Right lobe of liver (tissue), 6 donors: ENCODE results near the gene FGF2. TPM values are rescaled to one million over a fixed set of nuclear protein-coding genes. Genes with fewer than 3 reads are reported as not detected.

Experiments
- ATAC-seq, 4 donors: fragments of 200-7000 bp; cut with Tn5 transposase; one replicate each; pipeline ENCODE4 v1.9.1; 2020; ENCODE audit warnings: mild to moderate bottlenecking in 4 of 4, moderate library complexity in 4 of 4
- DNase-seq, 3 donors: peaks; one replicate each; pipeline ENCODE4 v3.0.0-alpha.2; 2020
- H3K27ac ChIP-seq, 3 donors: fragments of 200-600 bp; one replicate each; pipeline ENCODE4 v1.8.0; 2022
- H3K27me3 ChIP-seq, 2 donors: fragments of 200-600 bp; one replicate each; pipeline ENCODE4 v1.8.0; 2022
- H3K36me3 ChIP-seq, 4 donors: fragments of 200-600 bp; sonication (generic) in 1 of 4; one replicate each; pipeline versions ENCODE4 v1.5.1 to v1.8.0; 2017 to 2022; ENCODE audit warnings: control low read depth in 1 of 4
- H3K4me1 ChIP-seq, 4 donors: fragments of 200-600 bp; sonication (generic) in 1 of 4; one replicate each; pipeline versions ENCODE4 v1.5.1 to v1.8.0; 2017 to 2022; ENCODE audit warnings: control low read depth in 1 of 4
- H3K4me3 ChIP-seq, 3 donors: fragments of 200-600 bp; one replicate each; pipeline ENCODE4 v1.8.0; 2022
- H3K9me3 ChIP-seq, 4 donors: fragments of 200-600 bp; sonication (generic) in 1 of 4; one replicate each; pipeline versions ENCODE4 v1.5.1 to v1.8.0; 2017 to 2022; ENCODE audit warnings: control low read depth in 1 of 4
- POLR2A ChIP-seq: fragments of 450-650 bp; IDR thresholded peaks from one replicate; pipeline ENCODE4 v1.6.1; 2017; ENCODE audit warnings: antibody characterized with exemption, mild to moderate bottlenecking
- WGBS: methylation state at CpG from one replicate; pipeline ENCODE4 v1.1.6; 2018; ENCODE audit warnings: low coverage, low lambda C conversion rate; ENCODE audit not compliant: insufficient coverage; ENCODE audit errors: missing lambda C conversion rate; 5-methylcytosine and 5-hydroxymethylcytosine counted together
- intact Hi-C, 2 donors: fragments of 100-400 bp; cut with DNase I; formaldehyde crosslinking; loops; one replicate each; pipeline versions ENCODE4 v1.11.2 to v1.14.1; 2022
- total RNA-seq, 6 experiments: library from RNA; depleted of rRNA in 2 of 6; stranded (reverse); fragments of >200 nt in 2 of 6; fragmentation: NEBNext Ultra II Directional in 3 of 6; extraction: Animal tissue kit (Norgen Biotek cat#: 25700) in 3 of 6; gene quantifications; one replicate each; pipeline versions ENCODE4 v1.1.0 to v1.2.4, GENCODE V29; 2016 to 2023
- TF ChIP-seq, protein P1 (sequence below), 4 donors: fragments of 200-600 bp in 3 of 4; fragments of 450-650 bp in 1 of 4; IDR thresholded peaks; one replicate each; pipeline versions ENCODE4 v1.5.1 to v1.8.0; 2016 to 2022; ENCODE audit warnings: antibody characterized with exemption in 4 of 4, mild to moderate bottlenecking in 2 of 4
- donor health status: DM: no; HTN: yes; CAD: no.
- donor health status: DM: no; HTN: no; CAD: no.
- donor health status: DM: no; HTN: no; CAD: no.
- donor health status: DM: no; HTN: yes; CAD: no.
- donor health status: DM: no; HTN: yes; CAD: no.

FGF2 gene
- total RNA-seq, 6 experiments from 2014 or later: 0.88 to 1.6 (median 1.1) TPM

DNA sequence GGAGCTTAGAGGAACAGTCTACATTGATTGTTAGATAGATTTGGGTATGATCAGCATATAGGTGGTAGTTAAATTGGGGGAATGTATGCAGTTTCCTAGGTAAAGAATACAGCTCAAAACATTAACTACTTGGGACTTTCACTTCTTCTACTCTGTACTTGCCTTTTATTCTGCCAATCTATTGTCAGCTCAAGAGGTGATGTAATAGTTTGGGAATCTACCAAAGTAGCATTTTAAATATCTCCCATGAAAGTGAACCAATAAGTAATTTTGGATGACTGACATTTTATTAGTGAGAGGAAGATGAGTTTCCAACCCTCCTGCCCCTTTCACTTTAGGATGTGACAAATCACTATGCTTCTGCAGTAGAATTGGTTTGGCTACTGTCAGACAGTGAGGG, 52.4 kb downstream of the FGF2 start:
- intact Hi-C loops: no loop called here
- TF ChIP-seq, protein P1, sequence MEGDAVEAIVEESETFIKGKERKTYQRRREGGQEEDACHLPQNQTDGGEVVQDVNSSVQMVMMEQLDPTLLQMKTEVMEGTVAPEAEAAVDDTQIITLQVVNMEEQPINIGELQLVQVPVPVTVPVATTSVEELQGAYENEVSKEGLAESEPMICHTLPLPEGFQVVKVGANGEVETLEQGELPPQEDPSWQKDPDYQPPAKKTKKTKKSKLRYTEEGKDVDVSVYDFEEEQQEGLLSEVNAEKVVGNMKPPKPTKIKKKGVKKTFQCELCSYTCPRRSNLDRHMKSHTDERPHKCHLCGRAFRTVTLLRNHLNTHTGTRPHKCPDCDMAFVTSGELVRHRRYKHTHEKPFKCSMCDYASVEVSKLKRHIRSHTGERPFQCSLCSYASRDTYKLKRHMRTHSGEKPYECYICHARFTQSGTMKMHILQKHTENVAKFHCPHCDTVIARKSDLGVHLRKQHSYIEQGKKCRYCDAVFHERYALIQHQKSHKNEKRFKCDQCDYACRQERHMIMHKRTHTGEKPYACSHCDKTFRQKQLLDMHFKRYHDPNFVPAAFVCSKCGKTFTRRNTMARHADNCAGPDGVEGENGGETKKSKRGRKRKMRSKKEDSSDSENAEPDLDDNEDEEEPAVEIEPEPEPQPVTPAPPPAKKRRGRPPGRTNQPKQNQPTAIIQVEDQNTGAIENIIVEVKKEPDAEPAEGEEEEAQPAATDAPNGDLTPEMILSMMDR (IDR thresholded peaks at IDR 0.05): no peak
- TF ChIP-seq POLR2A: no peak
- DNase-seq: no peak
- peaks cover 0 to 6% (median 0%) of the 10 kb centered on the region in 4 donors for H3K4me1 ChIP-seq
- peak in 1 of 4 donors; percentile 21 for ATAC-seq
- no peaks in the 10 kb centered on the region for H3K9me3 ChIP-seq
- no peak overlapping the region for H3K27ac ChIP-seq
- no peaks in the 10 kb centered on the region for H3K27me3 ChIP-seq
- H3K4me3 ChIP-seq: no peak overlapping the region
- no peaks in the 10 kb centered on the region for H3K36me3 ChIP-seq

DNA sequence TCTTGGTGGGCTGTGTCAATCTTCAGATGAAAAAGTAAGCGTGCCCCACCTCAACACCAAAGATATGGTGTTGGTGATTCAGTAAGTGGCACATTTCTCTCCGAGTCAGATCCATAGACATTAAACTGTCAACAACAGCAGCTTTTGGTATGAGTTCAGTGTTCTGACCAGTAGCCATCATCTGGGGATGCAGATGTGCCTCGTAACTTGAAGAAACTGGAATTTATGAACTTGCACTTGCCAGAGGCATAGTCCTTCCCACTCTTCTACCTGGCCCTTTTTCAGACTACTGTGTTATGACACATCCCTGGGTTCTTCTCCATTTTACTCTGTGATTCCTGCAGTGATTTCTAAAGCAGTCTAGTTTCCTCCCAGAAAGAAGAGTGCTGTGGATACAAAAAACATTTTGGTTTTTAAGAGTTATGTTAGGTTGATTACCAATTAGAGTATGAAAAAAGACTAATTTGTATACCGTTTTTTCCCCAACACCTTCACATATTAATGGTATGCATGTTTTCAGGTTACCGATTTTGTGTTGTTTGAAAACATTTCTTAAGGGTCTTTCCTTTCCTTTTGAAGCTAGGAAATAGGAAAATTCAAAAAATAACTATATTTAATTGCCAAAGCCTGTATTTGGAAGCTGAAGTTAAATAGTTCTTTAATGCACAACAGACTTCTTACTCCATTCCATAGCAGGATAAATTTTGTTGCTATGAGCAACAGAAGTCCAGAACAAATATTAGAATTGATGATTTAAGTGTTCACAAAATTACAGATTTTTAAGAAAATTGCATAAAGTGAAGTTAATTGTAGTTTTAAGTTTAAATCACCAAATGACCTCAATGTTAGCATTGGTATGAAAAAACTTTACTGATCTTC, 56.5 kb downstream of the FGF2 start:
- H3K9me3 ChIP-seq: no peaks in the 10 kb centered on the region
- DNase-seq: no peak
- H3K4me3 ChIP-seq: no peak overlapping the region
- H3K27ac ChIP-seq: no peak overlapping the region
- H3K27me3 ChIP-seq: no peaks in the 10 kb centered on the region
- H3K36me3 ChIP-seq: no peaks in the 10 kb centered on the region
- no peak for ATAC-seq
- TF ChIP-seq, protein P1 (IDR thresholded peaks at IDR 0.05): no peak
- no peak for TF ChIP-seq POLR2A
- H3K4me1 ChIP-seq: peaks cover 0 to 10% (median 5%) of the 10 kb centered on the region in 4 donors
- 92% methylated on average over 5 of the region's 5 CpGs for WGBS
- intact Hi-C loops: no loop called here

DNA sequence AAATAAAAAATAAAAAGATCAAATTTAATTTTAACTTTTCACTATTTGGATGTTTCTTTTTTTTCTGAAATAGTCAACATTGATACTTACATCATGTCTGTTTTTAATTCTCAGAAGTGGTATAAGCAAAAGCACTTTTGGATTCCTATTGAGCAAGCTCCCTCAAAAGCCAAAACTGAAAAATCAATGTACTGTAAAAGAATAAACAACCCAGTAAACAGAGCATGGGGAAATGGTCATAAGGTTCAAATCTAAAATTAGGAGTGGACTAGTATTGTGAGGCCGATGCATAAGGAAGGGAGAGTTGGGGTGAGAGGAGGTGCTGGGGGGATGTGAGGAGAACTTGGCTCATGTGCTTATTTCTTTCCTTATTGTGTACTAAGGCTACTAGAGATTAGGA, 57.9 kb downstream of the FGF2 start:
- ATAC-seq (peak; percentile 88 to 97 (median 92)), DNase-seq (no peak)
- Histone ChIP-seq H3K9me3 (no peaks in the 10 kb centered on the region), H3K4me3 (no peak overlapping the region), H3K27me3 (no peaks in the 10 kb centered on the region), H3K27ac (peak overlapping the region; percentile 15 to 61 (median 36)), H3K36me3 (no peaks in the 10 kb centered on the region), H3K4me1 (peaks cover 0 to 10% (median 5%) of the 10 kb centered on the region in 4 donors)
- intact Hi-C loops: no loop called here
- WGBS: 14% methylated on average over 1 of the region's 1 CpG
- TF ChIP-seq POLR2A: no peak
- TF ChIP-seq, protein P1 (IDR thresholded peaks at IDR 0.05): no peak

GRCh38 chr4:122889726-122890125, 63.1 kb downstream of the FGF2 start:
- H3K4me3 ChIP-seq: no peak overlapping the region
- intact Hi-C loops: no loop called here
- ATAC-seq: no peak
- H3K36me3 ChIP-seq: peaks cover 0 to 6% (median 0%) of the 10 kb centered on the region in 4 donors
- H3K9me3 ChIP-seq: no peaks in the 10 kb centered on the region
- no peak overlapping the region for H3K27ac ChIP-seq
- 36% methylated on average over 1 of the region's 1 CpG for WGBS
- TF ChIP-seq, protein P1 (IDR thresholded peaks at IDR 0.05): no peak
- no peak for TF ChIP-seq POLR2A
- no peak for DNase-seq
- H3K4me1 ChIP-seq: peaks cover 0 to 9% (median 4%) of the 10 kb centered on the region in 4 donors
- H3K27me3 ChIP-seq: no peaks in the 10 kb centered on the region
